Mucosa of gallbladder (tissue), 1 donor: ENCODE data around the gene RPLP1. TPM values are rescaled to one million over a fixed set of nuclear protein-coding genes. Genes with fewer than 3 reads are reported as not detected.
"Not testable (repeated sequence)": the region's sequence is repeated elsewhere in the genome, so short reads cannot be mapped to it uniquely, and the experiment has no call there.

Source experiments
- DNase-seq: peaks from one replicate; pipeline ENCODE4 v3.0.0-alpha.2; 2020; ENCODE audit warnings: low spot score
- total RNA-seq: library from RNA; stranded (reverse); gene quantifications from one replicate; pipeline ENCODE4 v1.2.1, GENCODE V29; 2021
- donor health status: DM: no; HTN: no; CAD: no.

Gene RPLP1
- total RNA-seq, 1 donor from 2014 or later: 1,562 TPM

GRCh38 chr15:69439623-69440022, 13.0 kb upstream of the RPLP1 start:
- no peak for DNase-seq

GRCh38 chr15:69443032-69443611, 9.5 kb upstream of the RPLP1 start:
- no peak for DNase-seq

GRCh38 chr15:69444686-69445085, 7.9 kb upstream of the RPLP1 start:
- DNase-seq: no peak

GRCh38 chr15:69446953-69447352, 5.7 kb upstream of the RPLP1 start:
- DNase-seq: no peak

- not testable (repeated sequence) for DNase-seq
Observed at GRCh38 chr15:69450221-69450620, 2.4 kb upstream of the RPLP1 start.

GRCh38 chr15:69450968-69451695, 1.5 kb upstream of the RPLP1 start:
- no peak for DNase-seq

GRCh38 chr15:69451951-69452691, 497 bp upstream of the RPLP1 start:
- no peak for DNase-seq

GRCh38 chr15:69454953-69455352, 2.3 kb downstream of the RPLP1 start:
- no peak for DNase-seq

GRCh38 chr15:69456208-69457166, 3.9 kb downstream of the RPLP1 start:
- no peak for DNase-seq

GRCh38 chr15:69457304-69458280, 5.0 kb downstream of the RPLP1 start:
- no peak for DNase-seq

GRCh38 chr15:69459066-69459465, 6.4 kb downstream of the RPLP1 start:
- DNase-seq: no peak

GRCh38 chr15:69460481-69460880, 7.9 kb downstream of the RPLP1 start:
- no peak for DNase-seq

- peak; percentile 26 for DNase-seq
Observed at GRCh38 chr15:69462030-69462492, 9.4 kb downstream of the RPLP1 start.

- peak; percentile 98 for DNase-seq
Observed at GRCh38 chr15:69462493-69463181, 10.0 kb downstream of the RPLP1 start.

GRCh38 chr15:69463182-69463756, 10.7 kb downstream of the RPLP1 start:
- DNase-seq: no peak

- DNase-seq: no peak
Observed at GRCh38 chr15:69465253-69465652, 12.6 kb downstream of the RPLP1 start.

- no peak for DNase-seq
Observed at GRCh38 chr15:69466733-69467132, 14.1 kb downstream of the RPLP1 start.

- no peak for DNase-seq
Observed at GRCh38 chr15:69467636-69468035, 15.0 kb downstream of the RPLP1 start.
